Measurements from ENCODE around the gene AOAH.
"Not testable (repeated sequence)": the region's sequence is repeated elsewhere in the genome, so short reads cannot be mapped to it uniquely, and the experiment has no call there.

Gene AOAH

DNA sequence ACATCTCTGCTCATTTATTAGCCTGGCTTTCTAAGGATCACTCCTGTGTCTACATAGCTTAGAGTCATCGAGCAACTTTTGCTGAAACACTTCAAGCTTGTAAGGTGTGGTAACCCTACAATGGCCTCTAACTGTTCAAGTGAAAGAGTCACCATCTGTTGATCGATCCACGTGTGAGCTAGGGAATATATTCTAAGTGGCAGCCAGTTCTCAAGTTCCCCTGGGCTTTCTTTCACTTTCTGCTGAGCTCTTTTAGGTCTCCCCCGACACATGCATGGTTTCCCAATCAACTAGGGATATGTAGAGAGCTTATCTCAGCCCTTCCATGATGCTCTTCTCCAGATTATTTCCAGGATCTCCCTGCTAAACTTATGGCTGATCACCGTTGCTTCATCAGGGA, 15.5 kb downstream of the AOAH start:
- Histone ChIP-seq H3K4me3 (ENCODE audit: low read length, poor library complexity, severe bottlenecking) (no peak overlapping the region), H2AFZ (ENCODE audit: low read length) (no peak overlapping the region), H3K4me2 (ENCODE audit: low read depth, low read length, poor library complexity, severe bottlenecking) (no peak overlapping the region), H3K9ac (ENCODE audit: low read depth, low read length, poor library complexity, severe bottlenecking) (no peak overlapping the region), H3K4me1 (ENCODE audit: insufficient read depth, low read length, poor library complexity, severe bottlenecking) (peaks cover 10% of the 10 kb centered on the region), H3F3A (ENCODE audit: low read depth) (no peaks in the 10 kb centered on the region), H3K27me3 (ENCODE audit: insufficient read depth, low read length, poor library complexity, severe bottlenecking) (no peaks in the 10 kb centered on the region), H4K20me1 (ENCODE audit: insufficient read depth, low read length, poor library complexity, severe bottlenecking) (no peaks in the 10 kb centered on the region), H3K9me2 (replicated peaks; ENCODE audit: low read depth, low read length) (no peaks in the 10 kb centered on the region), H3K79me2 (ENCODE audit: insufficient read depth, low read length) (no peaks in the 10 kb centered on the region), H3K36me3 (ENCODE audit: insufficient read depth, low read length) (peaks cover 9% of the 10 kb centered on the region; the same call in 1 of the 2 replicates), H3K9me3 (ENCODE audit: insufficient read depth, low read depth, low read length) (no peaks in the 10 kb centered on the region)
- TF ChIP-seq EZH2phosphoT487 (IDR thresholded peaks at IDR 0.05; ENCODE audit: borderline replicate concordance): no peak
- TF ChIP-seq, protein P1, sequence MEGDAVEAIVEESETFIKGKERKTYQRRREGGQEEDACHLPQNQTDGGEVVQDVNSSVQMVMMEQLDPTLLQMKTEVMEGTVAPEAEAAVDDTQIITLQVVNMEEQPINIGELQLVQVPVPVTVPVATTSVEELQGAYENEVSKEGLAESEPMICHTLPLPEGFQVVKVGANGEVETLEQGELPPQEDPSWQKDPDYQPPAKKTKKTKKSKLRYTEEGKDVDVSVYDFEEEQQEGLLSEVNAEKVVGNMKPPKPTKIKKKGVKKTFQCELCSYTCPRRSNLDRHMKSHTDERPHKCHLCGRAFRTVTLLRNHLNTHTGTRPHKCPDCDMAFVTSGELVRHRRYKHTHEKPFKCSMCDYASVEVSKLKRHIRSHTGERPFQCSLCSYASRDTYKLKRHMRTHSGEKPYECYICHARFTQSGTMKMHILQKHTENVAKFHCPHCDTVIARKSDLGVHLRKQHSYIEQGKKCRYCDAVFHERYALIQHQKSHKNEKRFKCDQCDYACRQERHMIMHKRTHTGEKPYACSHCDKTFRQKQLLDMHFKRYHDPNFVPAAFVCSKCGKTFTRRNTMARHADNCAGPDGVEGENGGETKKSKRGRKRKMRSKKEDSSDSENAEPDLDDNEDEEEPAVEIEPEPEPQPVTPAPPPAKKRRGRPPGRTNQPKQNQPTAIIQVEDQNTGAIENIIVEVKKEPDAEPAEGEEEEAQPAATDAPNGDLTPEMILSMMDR (conservative IDR thresholded peaks at IDR 0.05; ENCODE audit: low read length): no peak

DNA sequence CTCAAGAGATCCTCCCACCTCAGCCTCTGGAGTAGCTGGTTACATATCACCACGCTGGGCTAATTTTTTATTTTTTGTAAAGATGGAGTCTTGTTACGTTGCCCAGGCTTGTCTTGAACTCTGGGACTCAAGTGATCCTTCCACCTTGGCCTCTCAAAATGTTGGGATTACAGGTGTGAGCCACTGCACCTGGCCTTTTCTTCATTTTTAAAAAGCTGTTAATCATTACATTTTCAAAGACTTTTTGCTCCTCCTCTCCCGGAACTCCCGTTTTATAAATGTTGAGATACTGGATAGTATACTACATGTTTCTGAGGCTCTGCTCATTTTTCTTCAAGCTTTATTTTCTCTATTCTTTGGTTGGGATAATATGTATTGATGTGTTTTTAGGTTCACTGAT, 16.4 kb downstream of the AOAH start:
- Histone ChIP-seq H3K9me2 (replicated peaks; ENCODE audit: low read depth, low read length) (no peaks in the 10 kb centered on the region), H3K4me1 (ENCODE audit: insufficient read depth, low read length, poor library complexity, severe bottlenecking) (peaks cover 10% of the 10 kb centered on the region), H3K9me3 (ENCODE audit: insufficient read depth, low read depth, low read length) (no peaks in the 10 kb centered on the region), H3K27me3 (ENCODE audit: insufficient read depth, low read length, poor library complexity, severe bottlenecking) (no peaks in the 10 kb centered on the region), H3K4me3 (ENCODE audit: low read length, poor library complexity, severe bottlenecking) (no peak overlapping the region), H3K79me2 (ENCODE audit: insufficient read depth, low read length) (no peaks in the 10 kb centered on the region), H4K20me1 (ENCODE audit: insufficient read depth, low read length, poor library complexity, severe bottlenecking) (no peaks in the 10 kb centered on the region), H3F3A (ENCODE audit: low read depth) (no peaks in the 10 kb centered on the region), H3K4me2 (ENCODE audit: low read depth, low read length, poor library complexity, severe bottlenecking) (no peak overlapping the region), H3K9ac (ENCODE audit: low read depth, low read length, poor library complexity, severe bottlenecking) (no peak overlapping the region), H2AFZ (ENCODE audit: low read length) (no peak overlapping the region), H3K36me3 (ENCODE audit: insufficient read depth, low read length) (peaks cover 9% of the 10 kb centered on the region; the same call in 1 of the 2 replicates)
- TF ChIP-seq EZH2phosphoT487 (IDR thresholded peaks at IDR 0.05; ENCODE audit: borderline replicate concordance): no peak
- TF ChIP-seq, protein P1 (conservative IDR thresholded peaks at IDR 0.05; ENCODE audit: low read length): no peak

DNA sequence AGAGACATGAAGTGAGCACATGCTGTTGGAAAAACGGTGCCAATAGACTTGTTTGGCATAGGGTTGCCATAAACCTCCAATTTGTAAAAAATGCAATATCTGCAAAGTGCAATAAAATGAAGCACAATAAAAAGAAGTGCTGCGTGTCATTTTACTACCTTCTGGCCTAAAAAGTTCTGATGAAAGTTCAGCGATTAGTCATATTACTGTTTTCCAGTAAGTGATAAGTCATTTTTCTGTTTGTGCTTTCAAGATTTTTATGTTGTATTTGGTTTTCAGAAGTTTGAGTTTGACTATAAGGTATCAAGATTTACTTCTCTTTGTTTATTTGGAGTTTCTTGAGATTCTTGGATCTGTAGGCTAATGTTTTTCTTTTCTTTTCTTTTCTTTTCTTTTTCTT, 16.8 kb downstream of the AOAH start:
- Histone ChIP-seq H4K20me1 (ENCODE audit: insufficient read depth, low read length, poor library complexity, severe bottlenecking) (no peaks in the 10 kb centered on the region), H3K36me3 (ENCODE audit: insufficient read depth, low read length) (peaks cover 9% of the 10 kb centered on the region; the same call in 1 of the 2 replicates), H2AFZ (ENCODE audit: low read length) (no peak overlapping the region), H3K9me2 (replicated peaks; ENCODE audit: low read depth, low read length) (no peaks in the 10 kb centered on the region), H3K9ac (ENCODE audit: low read depth, low read length, poor library complexity, severe bottlenecking) (no peak overlapping the region), H3K4me1 (ENCODE audit: insufficient read depth, low read length, poor library complexity, severe bottlenecking) (peaks cover 10% of the 10 kb centered on the region), H3K9me3 (ENCODE audit: insufficient read depth, low read depth, low read length) (no peaks in the 10 kb centered on the region), H3K4me2 (ENCODE audit: low read depth, low read length, poor library complexity, severe bottlenecking) (no peak overlapping the region), H3K27me3 (ENCODE audit: insufficient read depth, low read length, poor library complexity, severe bottlenecking) (no peaks in the 10 kb centered on the region), H3F3A (ENCODE audit: low read depth) (no peaks in the 10 kb centered on the region), H3K4me3 (ENCODE audit: low read length, poor library complexity, severe bottlenecking) (no peak overlapping the region), H3K79me2 (ENCODE audit: insufficient read depth, low read length) (no peaks in the 10 kb centered on the region)
- no peak for TF ChIP-seq EZH2phosphoT487 (IDR thresholded peaks at IDR 0.05; ENCODE audit: borderline replicate concordance)
- TF ChIP-seq, protein P1 (conservative IDR thresholded peaks at IDR 0.05; ENCODE audit: low read length): no peak

DNA sequence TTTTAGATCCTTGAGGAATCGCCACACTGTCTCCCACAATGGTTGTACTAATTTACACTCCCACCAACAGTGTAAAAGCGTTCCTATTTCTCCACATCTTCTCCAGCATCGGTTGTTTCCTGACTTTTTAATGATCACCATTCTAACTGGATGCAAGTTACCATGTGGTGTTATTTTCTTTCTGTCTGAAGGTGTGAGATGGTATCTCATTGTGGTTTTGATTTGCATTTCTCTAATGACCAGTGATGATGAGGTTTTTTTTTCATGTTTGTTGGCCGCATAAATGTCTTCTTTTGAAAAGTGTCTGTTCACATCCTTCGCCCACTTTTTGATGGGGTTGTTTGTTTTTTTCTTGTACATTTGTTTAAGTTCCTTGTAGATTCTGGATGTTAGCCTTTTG, 20.4 kb downstream of the AOAH start:
- H3K9ac ChIP-seq (ENCODE audit: low read depth, low read length, poor library complexity, severe bottlenecking); H3K4me2 ChIP-seq (ENCODE audit: low read depth, low read length, poor library complexity, severe bottlenecking); H3K4me3 ChIP-seq (ENCODE audit: low read length, poor library complexity, severe bottlenecking); H3K79me2 ChIP-seq (ENCODE audit: insufficient read depth, low read length); H3F3A ChIP-seq (ENCODE audit: low read depth); H3K4me1 ChIP-seq (ENCODE audit: insufficient read depth, low read length, poor library complexity, severe bottlenecking); H3K9me3 ChIP-seq (ENCODE audit: insufficient read depth, low read depth, low read length); H3K36me3 ChIP-seq (ENCODE audit: insufficient read depth, low read length); H4K20me1 ChIP-seq (ENCODE audit: insufficient read depth, low read length, poor library complexity, severe bottlenecking); H3K9me2 ChIP-seq (replicated peaks; ENCODE audit: low read depth, low read length); H2AFZ ChIP-seq (ENCODE audit: low read length); H3K27me3 ChIP-seq (ENCODE audit: insufficient read depth, low read length, poor library complexity, severe bottlenecking): not testable (repeated sequence)

Measured in Loucy (cell line).